PC-3 (cell line): ENCODE data around the gene FALEC.

Experiments used
- EZH2 ChIP-seq: fragments of 300-600 bp; sonication (generic); IDR thresholded peaks from one replicate; pipeline ENCODE4 v1.6.1; 2017; ENCODE audit warnings: antibody characterized with exemption, mild to moderate bottlenecking, low read length; ENCODE audit not compliant: unreplicated experiment
- TF ChIP-seq, protein P1 (sequence below): fragments of 300-600 bp; sonication (generic); conservative IDR thresholded peaks from 2 replicates; pipeline ENCODE4 v1.5.1; 2017; ENCODE audit warnings: antibody characterized with exemption, low read depth, mild to moderate bottlenecking, low read length

GRCh38 chr1:150567717-150568593 lies 52.4 kb downstream of the FALEC start:
- TF ChIP-seq, protein P1, sequence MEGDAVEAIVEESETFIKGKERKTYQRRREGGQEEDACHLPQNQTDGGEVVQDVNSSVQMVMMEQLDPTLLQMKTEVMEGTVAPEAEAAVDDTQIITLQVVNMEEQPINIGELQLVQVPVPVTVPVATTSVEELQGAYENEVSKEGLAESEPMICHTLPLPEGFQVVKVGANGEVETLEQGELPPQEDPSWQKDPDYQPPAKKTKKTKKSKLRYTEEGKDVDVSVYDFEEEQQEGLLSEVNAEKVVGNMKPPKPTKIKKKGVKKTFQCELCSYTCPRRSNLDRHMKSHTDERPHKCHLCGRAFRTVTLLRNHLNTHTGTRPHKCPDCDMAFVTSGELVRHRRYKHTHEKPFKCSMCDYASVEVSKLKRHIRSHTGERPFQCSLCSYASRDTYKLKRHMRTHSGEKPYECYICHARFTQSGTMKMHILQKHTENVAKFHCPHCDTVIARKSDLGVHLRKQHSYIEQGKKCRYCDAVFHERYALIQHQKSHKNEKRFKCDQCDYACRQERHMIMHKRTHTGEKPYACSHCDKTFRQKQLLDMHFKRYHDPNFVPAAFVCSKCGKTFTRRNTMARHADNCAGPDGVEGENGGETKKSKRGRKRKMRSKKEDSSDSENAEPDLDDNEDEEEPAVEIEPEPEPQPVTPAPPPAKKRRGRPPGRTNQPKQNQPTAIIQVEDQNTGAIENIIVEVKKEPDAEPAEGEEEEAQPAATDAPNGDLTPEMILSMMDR = peak; percentile 22; the same call in 1 of the 2 replicates
- TF ChIP-seq EZH2 = no peak
